Heart left ventricle (tissue), 16 donors: ENCODE measurements around the gene ADAM22. TPM values are rescaled to one million over a fixed set of nuclear protein-coding genes. Genes with fewer than 3 reads are reported as not detected.

ENCODE experiments used
- ATAC-seq, 4 donors: fragments of 200-7000 bp; cut with Tn5 transposase; one replicate each; pipeline ENCODE4 v1.9.1; 2020 to 2022; ENCODE audit warnings: moderate library complexity in 4 of 4, mild to moderate bottlenecking in 3 of 4, moderate number of reproducible peaks in 1 of 4
- DNase-seq, 5 donors: peaks; one replicate each; pipeline ENCODE4 v3.0.0-alpha.2; 2020
- H3K27ac ChIP-seq, 12 donors: fragments of 200-600 bp; sonication (generic) in 4 of 12; one replicate each; pipeline versions ENCODE4 v1.5.0 to v1.8.0; 2016 to 2022; ENCODE audit warnings: mild to moderate bottlenecking in 2 of 12
- H3K27me3 ChIP-seq, 9 donors: fragments of 200-600 bp; sonication (generic) in 2 of 9; one replicate each; pipeline versions ENCODE4 v1.5.1 to v1.8.0; 2016 to 2022; ENCODE audit warnings: mild to moderate bottlenecking in 3 of 9
- H3K36me3 ChIP-seq, 9 donors: fragments of 200-600 bp; sonication (generic) in 2 of 9; one replicate each; pipeline versions ENCODE4 v1.5.0 to v1.8.0; 2018 to 2022; ENCODE audit warnings: mild to moderate bottlenecking in 2 of 9
- H3K4me1 ChIP-seq, 12 donors: fragments of 200-600 bp; sonication (generic) in 4 of 12; one replicate each; pipeline versions ENCODE4 v1.5.0 to v1.8.0; 2016 to 2022; ENCODE audit warnings: mild to moderate bottlenecking in 3 of 12
- H3K4me3 ChIP-seq, 12 donors: fragments of 200-600 bp; sonication (generic) in 4 of 12; one replicate each; pipeline versions ENCODE4 v1.5.0 to v1.8.0; 2017 to 2022; ENCODE audit warnings: mild to moderate bottlenecking in 9 of 12, moderate library complexity in 4 of 12
- H3K9me3 ChIP-seq, 12 donors: fragments of 200-600 bp; sonication (generic) in 4 of 12; one replicate each; pipeline versions ENCODE4 v1.5.0 to v1.8.0; 2016 to 2022; ENCODE audit warnings: mild to moderate bottlenecking in 1 of 12
- CTCF ChIP-seq, 12 donors: fragments of 200-600 bp; sonication (generic) in 4 of 12; IDR thresholded peaks; one replicate each; pipeline versions ENCODE4 v1.5.0 to v1.8.0; 2018 to 2022; ENCODE audit warnings: antibody characterized with exemption in 12 of 12, mild to moderate bottlenecking in 5 of 12
- POLR2A ChIP-seq, 2 donors: fragments of 450-650 bp; IDR thresholded peaks; one replicate each; pipeline ENCODE4 v1.6.1; 2017; ENCODE audit warnings: antibody characterized with exemption in 2 of 2, mild to moderate bottlenecking in 2 of 2, moderate library complexity in 2 of 2
- WGBS, 4 donors: extraction: QIAGEN DNeasy Blood & Tissue Kit in 2 of 4; methylation state at CpG; one replicate each; pipeline versions ENCODE4 v1.1.5 to v1.1.7; 2013 to 2018; 5-methylcytosine and 5-hydroxymethylcytosine counted together
- intact Hi-C, 10 donors: fragments of 100-400 bp; cut with DNase I; formaldehyde crosslinking; loops; one replicate each; pipeline versions ENCODE4 v1.11.1 to v1.14.2; 2022
- polyA plus RNA-seq, 2 donors: library from polyadenylated mRNA; stranded (reverse); fragments of 200-250 nt; gene quantifications; one replicate each; pipeline ENCODE4 v1.2.3, GENCODE V29; 2013
- total RNA-seq, 9 donors: library from RNA; depleted of rRNA in 2 of 9; stranded (reverse); fragments of >200 nt in 2 of 9; fragmentation: NEBNext Ultra II Directional in 3 of 9; extraction: Animal tissue kit (Norgen Biotek cat#: 25700) in 3 of 9; gene quantifications; one replicate each; pipeline versions ENCODE4 v1.1.0 to v1.2.4, GENCODE V29; 2016 to 2023
- donor health status: ischemic (EF 13 %, LVEDD 7.1; RV severe dilation, severe dysfunction).
- donor health status: healthy with polysubstance abuse.
- donor health status: DM: no; HTN: yes; CAD: no.
- donor health status: DM: no; HTN: no; CAD: no.
- donor health status: ischemic (EF 25% LVEDD 6.9; RV normal size, moderate dysfunction).
- donor health status: ischemic (EF 25% LVEDD 5.7; RV mildly dilated, moderate dysfunction).
- donor health status: healthy.
- donor health status: DM: yes; HTN: yes; CAD: no.
- donor health status: ischemic (EF 35%, LVEDD 5.7; RV mildly dilated, moderate dysfunction).
- donor health status: nonischemic (EF 11% LVEDD 7.7; RV severe dilation, severe dysfunction).
- donor health status: DM: yes; HTN: yes; CAD: no.
- donor health status: PGD.
- donor health status: ischemic (EF 29% LVEDD 5.4; RV normal size, mild dysfunction).
- donor health status: nonischemic (EF 23%, LVEDD 6.1; RV moderate dilation, normal function).

ADAM22 gene
- total and polyA plus RNA-seq, 11 donors: 0.27 to 3.4 (median 1.1) TPM

GRCh38 chr7:88073626-88074025 lies 139.6 kb downstream of the ADAM22 start:
- Histone ChIP-seq H3K4me1 (no peaks in the 10 kb centered on the region), H3K4me3 (no peak overlapping the region), H3K9me3 (peaks cover 0 to 7% (median 0%) of the 10 kb centered on the region in 12 donors), H3K27ac (no peak overlapping the region), H3K27me3 (no peaks in the 10 kb centered on the region), H3K36me3 (no peaks in the 10 kb centered on the region)
- intact Hi-C loops: no loop called here
- no peak for DNase-seq
- ATAC-seq: no peak
- 47 to 66% (median 60%) methylated on average over 1 of the region's 1 CpG for WGBS, 4 donors
- no peak for TF ChIP-seq CTCF (IDR thresholded peaks at IDR 0.05)
- no peak for TF ChIP-seq POLR2A (IDR thresholded peaks at IDR 0.05)

- DNase-seq (no peak), ATAC-seq (no peak)
- H3K4me3 ChIP-seq: no peak overlapping the region
- TF ChIP-seq CTCF (IDR thresholded peaks at IDR 0.05): no peak
- no peak for TF ChIP-seq POLR2A (IDR thresholded peaks at IDR 0.05)
- H3K9me3 ChIP-seq: no peaks in the 10 kb centered on the region
- WGBS, 4 donors: 73 to 89% (median 80%) methylated on average over 2 of the region's 2 CpGs
- no peaks in the 10 kb centered on the region for H3K4me1 ChIP-seq
- intact Hi-C loops: no loop called here
- H3K27ac ChIP-seq: no peak overlapping the region
- H3K27me3 ChIP-seq: no peaks in the 10 kb centered on the region
- no peaks in the 10 kb centered on the region for H3K36me3 ChIP-seq
Observed at GRCh38 chr7:88075216-88075615, 141.2 kb downstream of the ADAM22 start.

- Histone ChIP-seq H3K27ac (no peak overlapping the region), H3K9me3 (peaks cover 0 to 7% (median 0%) of the 10 kb centered on the region in 12 donors), H3K27me3 (no peaks in the 10 kb centered on the region), H3K36me3 (no peaks in the 10 kb centered on the region), H3K4me3 (no peak overlapping the region), H3K4me1 (peaks cover 0 to 1% (median 0%) of the 10 kb centered on the region in 12 donors)
- intact Hi-C loops: no loop called here
- no peak for DNase-seq
- TF ChIP-seq CTCF (IDR thresholded peaks at IDR 0.05) (no peak), POLR2A (IDR thresholded peaks at IDR 0.05) (no peak)
- no peak for ATAC-seq
- WGBS, 4 donors: 47 to 77% (median 50%) methylated on average over 2 of the region's 2 CpGs
Observed at GRCh38 chr7:88083883-88084282, 149.8 kb downstream of the ADAM22 start.

- ATAC-seq (no peak), DNase-seq (no peak)
- Histone ChIP-seq H3K4me1 (peaks cover 0 to 19% (median 12%) of the 10 kb centered on the region in 12 donors), H3K27ac (peak overlapping the region in 4 of 12 donors; percentile 1 to 65 (median 24)), H3K4me3 (no peak overlapping the region), H3K27me3 (no peaks in the 10 kb centered on the region), H3K9me3 (no peaks in the 10 kb centered on the region), H3K36me3 (no peaks in the 10 kb centered on the region)
- no peak for TF ChIP-seq POLR2A (IDR thresholded peaks at IDR 0.05)
- no peak for TF ChIP-seq CTCF (IDR thresholded peaks at IDR 0.05)
- intact Hi-C loops: no loop called here
- WGBS, 4 donors: 14 to 46% (median 31%) methylated on average over 1 of the region's 1 CpG
Observed at GRCh38 chr7:88089561-88089960, 155.5 kb downstream of the ADAM22 start.
